HG02798 (cell line): ENCODE measurements around the gene PAM.
"Not testable (repeated sequence)": the region's sequence is repeated elsewhere in the genome, so short reads cannot be mapped to it uniquely, and the experiment has no call there.

Experiments
- ATAC-seq: cut with Tn5 transposase; IDR thresholded peaks from one replicate; pipeline ENCODE4 v1.9.1; 2021; ENCODE audit warnings: mild to moderate bottlenecking; ENCODE audit not compliant: unreplicated experiment, poor library complexity

Gene PAM

DNA sequence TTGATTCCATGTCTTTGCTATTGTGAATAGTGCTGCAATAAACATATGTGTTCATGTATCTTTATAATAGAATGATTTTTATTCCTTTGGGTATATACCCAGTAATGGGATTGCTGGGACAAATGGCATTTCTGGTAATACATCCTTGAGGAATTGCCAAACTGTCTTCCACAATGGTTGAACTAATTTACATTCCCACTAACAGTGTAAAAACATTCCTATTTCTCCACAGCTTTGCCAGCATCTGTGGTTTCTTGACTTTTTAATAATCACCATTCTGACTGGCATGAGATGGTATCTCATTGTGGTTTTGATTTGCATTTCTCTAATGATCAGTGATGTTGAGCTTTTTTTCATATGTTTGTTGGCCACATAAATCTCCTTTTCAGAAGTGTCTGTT is 20.7 kb downstream of the PAM start:
- ATAC-seq: not testable (repeated sequence)

DNA sequence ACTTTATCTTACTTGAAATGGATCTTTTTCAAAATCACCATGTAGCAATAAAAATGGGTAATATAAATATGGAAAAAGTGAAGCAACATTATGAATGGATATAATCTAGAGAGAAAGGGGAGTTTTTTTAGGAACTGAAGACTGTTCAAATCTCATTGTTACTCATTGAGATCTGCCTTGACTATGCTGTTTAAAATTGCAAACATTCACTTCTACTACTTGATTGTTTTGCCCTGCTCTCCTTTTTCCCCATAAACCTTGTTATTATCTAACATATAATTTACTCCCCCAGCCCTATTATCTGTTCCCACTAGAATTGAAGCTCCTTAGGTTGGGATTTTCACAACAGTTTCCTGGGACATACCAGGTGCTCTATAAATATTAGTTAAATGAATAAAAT is 22.0 kb downstream of the PAM start:
- no peak for ATAC-seq

GRCh38 chr5:102778478-102778877 is 23.4 kb downstream of the PAM start:
- ATAC-seq: no peak

- ATAC-seq: no peak
Observed at GRCh38 chr5:102781359-102781758, 26.3 kb downstream of the PAM start.

GRCh38 chr5:102781786-102782185 is 26.7 kb downstream of the PAM start:
- ATAC-seq: no peak

DNA sequence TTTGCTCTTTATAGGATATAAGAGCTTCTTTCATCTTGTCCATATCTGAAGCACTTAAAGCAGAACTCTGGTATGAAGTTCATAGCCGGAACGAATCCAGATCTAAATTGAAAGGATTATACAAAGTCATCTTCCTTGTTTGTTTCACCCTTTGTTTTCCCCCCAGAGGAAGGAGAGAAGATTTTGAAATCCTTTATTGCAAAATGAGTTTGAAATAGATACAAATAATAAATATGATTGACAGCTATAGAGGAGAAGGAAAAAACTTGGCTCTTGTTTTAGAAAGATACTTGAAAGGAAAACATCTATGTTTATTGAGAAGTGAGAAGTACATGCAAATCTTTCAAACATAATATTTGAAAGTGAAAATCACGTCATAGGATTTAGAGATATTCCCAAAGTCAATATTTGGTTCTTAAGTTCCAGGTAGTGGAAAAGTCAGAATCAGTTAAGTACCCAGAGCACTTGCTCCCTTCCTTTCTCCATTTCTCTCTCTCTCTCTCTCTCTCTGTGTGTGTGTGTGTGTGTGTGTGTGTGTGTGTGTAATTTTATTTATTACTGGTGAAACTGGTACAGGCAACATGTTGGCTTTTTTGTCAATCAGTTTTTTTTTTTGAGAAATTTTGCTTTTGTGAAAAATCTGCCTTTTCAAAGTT is 27.2 kb downstream of the PAM start:
- no peak for ATAC-seq

DNA sequence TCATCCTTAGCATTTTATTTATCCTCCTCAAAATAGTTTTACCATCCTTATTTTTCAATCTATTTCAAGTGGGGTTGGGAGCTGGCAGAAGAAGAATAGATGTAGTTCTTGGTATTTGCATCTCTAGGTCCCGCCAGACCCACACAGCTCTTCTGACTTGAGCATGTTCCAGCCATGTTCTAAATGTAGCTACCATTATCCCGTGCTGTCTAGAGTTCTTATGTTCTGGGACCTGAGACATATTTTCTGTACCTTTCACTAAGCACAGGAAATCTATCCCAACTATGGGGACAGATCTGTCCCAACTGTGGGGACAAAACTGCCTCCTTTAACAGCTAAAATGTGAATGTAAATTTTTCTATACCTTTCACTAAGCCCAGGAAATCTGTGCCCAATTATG is 32.0 kb downstream of the PAM start:
- no peak for ATAC-seq

- ATAC-seq: no peak
Observed at GRCh38 chr5:102788788-102789187, 33.7 kb downstream of the PAM start.

DNA sequence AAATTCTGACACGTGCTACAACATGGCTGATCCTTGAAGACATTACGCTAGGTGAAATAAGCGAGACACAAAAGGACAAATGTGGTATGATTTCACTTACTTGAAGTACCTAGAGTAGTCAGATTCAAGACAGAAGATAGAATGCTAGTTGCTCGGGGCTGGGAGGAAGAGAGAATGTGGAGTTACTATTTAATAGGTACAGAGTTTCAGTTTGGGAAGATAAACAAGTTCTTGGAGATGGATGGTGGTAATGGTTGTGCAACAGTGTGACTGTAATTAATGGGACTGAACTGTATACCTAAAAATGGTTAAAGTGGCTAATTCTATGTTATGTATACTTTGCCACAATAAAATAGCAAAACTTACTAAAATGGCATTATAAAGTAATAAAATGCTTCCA is 34.4 kb downstream of the PAM start:
- no peak for ATAC-seq

DNA sequence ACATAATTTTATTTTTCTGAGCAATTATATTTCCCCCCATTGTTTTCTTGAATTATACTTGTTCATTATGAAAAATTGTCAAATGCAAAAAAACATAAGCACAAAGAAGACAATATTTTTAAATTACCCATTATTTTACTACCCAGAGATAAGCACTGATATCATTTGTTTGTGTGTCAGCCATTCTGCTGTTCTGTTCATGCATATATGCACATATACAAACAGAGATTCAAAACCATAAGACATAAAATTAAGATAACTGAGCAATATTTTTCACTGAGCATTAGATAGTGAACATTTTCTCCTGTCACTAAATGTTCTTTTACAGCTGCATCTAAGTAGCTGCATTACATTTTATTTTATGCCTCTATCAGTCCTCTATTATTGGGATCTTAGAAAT is 35.6 kb downstream of the PAM start:
- ATAC-seq: no peak

- no peak for ATAC-seq
Observed at GRCh38 chr5:102792705-102793104, 37.6 kb downstream of the PAM start.

- no peak for ATAC-seq
Observed at GRCh38 chr5:102794047-102794446, 38.9 kb downstream of the PAM start.

DNA sequence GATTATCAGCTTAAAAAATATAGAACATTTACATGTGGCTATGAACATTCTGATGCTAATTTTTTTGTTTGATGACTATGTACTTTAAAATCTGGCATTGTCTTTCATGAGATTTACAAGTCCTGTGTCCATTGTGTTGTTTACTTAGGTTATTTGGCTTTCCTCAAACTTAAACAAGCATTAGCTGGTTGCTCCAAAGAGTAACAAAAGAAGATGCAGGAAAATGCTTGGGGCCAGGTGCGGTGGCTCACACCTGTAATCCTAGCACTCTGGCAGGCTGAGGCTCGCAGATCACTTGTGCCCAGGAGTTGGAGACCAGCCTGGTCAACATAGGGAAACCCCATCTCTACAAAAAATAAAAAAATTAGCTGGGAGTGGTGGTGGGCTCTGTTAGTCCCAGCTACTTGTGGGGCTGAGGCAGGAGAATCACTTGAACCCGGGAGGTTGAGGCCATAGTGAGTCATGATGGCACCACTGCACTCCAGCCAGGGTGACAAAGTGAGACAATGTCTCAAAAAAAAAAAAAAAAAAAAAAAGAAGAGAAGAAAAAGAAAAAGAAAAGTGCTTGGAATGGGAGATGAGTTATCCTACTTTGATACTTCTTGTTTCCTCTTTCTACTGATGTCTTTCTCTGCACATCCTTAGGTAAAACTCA is 39.7 kb downstream of the PAM start:
- no peak for ATAC-seq

DNA sequence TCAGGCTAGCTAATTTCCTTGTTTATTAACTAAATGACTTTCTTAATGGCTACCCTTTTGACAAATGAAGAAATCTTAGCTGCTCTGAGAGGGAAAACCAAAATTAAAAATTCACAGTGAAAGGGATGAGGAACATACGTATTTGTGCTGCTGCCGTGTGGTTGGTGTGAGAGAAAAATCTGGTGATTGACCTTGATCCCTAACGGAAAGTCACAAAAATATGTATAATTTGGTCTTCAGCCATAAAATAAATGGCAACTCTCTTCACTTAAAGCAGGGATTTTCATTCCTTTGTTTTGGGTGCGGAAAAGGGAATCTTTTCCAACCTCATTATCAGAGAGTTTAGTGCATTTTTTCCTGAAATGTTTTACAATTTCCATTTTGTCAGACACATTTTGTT is 40.4 kb downstream of the PAM start:
- ATAC-seq: no peak

DNA sequence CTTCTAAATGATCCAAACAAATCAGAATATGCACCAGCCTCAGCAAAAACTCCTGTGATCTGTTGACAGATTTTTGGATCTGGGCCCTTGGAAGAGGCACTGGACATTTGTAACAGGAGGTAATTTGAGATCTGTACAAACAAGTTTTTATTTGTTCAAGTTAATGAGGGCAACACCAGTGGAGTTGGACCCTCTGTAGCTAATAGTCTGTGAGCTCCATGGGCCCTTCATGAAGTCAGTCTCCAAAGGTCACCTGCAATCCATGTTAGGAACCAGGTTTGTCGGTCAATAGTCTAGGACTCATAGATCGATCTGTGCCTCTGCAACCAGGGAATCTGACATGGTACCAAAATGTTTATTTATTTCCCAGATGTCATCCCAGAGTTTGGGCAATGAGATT is 40.9 kb downstream of the PAM start:
- ATAC-seq: no peak

DNA sequence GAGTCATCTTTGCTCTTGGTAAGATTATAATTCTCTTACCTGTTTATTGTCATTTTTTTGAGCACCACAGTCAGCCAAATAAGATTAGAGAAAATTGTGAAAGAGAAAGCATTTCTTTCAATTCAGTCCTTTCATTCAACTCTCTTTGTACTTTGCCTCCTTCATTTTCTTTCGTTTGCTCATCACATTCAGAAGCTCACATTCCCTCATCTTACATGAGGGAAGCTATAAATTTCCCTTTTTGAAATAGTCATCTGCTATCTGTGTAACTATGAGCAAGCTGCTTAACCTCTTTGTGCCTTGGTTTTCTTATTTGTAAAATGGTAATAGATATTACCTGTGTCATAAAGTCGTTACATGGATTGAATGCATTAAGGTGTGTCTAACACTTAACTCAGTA is 41.4 kb downstream of the PAM start:
- no peak for ATAC-seq

DNA sequence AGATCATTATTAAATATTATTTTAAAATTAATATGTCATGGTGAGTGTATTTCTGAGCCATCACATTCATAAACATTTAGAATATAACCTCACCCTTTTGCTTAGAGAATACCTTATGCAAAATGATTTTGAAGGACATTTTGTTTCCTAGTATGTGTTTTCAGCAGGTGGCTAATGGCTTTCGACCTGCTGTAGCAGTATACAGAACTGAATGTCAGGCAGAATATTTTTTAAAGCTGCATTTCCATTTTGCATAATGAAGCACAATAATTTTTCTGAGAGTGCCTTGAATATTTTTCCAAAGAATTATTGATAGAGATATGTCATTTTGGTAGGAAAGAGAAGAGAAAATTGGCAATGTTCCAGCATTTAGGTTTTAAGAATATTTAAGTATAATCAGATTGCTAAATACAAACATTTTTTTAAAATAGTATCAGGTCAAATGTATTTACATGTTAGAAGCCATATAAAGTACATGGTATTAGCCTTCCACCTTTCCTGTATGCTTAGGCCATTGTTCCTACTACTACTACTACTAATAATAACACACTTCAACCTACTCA is 42.3 kb downstream of the PAM start:
- no peak for ATAC-seq

GRCh38 chr5:102798104-102798785 is 43.1 kb downstream of the PAM start:
- no peak for ATAC-seq

GRCh38 chr5:102799017-102799416 is 43.9 kb downstream of the PAM start:
- ATAC-seq: no peak

GRCh38 chr5:102800427-102800826 is 45.3 kb downstream of the PAM start:
- no peak for ATAC-seq

DNA sequence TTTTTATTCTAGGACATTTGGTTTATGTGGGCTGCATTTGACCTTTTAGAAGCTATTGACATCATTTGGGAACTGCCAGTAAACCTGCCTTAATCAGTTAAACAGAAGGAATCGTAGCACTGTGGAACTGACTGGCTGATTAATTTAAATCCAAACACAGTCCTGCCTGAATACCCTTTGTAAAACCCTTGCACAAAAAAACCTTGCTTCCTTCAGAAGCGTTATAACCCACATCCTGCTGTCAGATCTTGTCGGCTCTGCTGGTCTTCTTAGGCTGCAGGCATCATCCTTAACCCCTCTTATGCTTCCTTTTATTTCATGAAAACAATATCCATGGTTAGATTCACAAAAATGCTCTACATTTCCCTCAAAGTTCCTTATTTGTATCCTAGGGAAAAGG is 46.3 kb downstream of the PAM start:
- ATAC-seq: no peak
